Hematopoietic multipotent progenitor cell treated with erythropoietin and hydrocortisone succinate and interleukin-3 and kit ligand, for 6 days (in vitro differentiated cells): ENCODE measurements around the gene LDLRAD4.

Experiments
- DNase-seq: peaks from one replicate; pipeline ENCODE4 v3.0.0-alpha.2; 2015

The LDLRAD4 gene

DNA sequence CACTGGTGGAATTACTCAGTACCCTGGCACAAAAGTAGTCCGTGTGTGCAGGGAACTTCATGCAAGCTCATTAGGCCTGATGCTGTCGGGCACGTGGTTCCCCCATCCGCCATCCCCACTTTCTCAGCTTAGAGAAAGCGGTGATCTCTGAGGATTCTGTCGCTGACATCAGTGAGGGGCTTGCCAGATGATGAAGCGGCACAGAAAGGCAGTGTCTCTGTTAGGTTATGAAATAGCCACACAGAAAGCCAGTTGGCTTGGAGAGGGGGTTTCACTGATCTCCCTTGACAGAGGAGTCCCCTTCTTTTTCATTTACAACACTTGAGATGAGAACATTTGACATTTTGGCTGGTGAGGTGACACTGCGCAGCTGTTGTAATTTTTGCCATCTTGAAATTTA is 328.1 kb downstream of the LDLRAD4 start:
- DNase-seq = no peak

DNA sequence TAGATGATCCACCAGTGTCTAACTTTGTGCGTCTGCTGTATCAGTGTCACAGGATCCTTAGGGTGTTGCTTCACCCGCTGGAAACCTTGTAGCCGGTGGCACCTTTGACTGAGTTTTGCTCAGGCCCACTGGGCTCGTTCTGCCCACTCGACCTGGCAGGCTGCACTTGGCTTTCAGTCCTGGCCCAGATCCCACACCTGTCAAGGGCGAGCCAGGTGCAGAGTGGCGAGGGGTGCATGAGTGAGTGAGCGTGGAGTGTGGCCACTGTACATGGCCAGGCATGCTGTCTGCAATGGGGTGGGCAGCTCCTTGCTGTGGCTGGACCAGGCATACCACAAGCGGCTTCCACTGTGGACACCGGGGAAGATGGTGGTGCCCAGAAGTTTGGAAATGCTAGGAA is 328.8 kb downstream of the LDLRAD4 start:
- DNase-seq = no peak

DNA sequence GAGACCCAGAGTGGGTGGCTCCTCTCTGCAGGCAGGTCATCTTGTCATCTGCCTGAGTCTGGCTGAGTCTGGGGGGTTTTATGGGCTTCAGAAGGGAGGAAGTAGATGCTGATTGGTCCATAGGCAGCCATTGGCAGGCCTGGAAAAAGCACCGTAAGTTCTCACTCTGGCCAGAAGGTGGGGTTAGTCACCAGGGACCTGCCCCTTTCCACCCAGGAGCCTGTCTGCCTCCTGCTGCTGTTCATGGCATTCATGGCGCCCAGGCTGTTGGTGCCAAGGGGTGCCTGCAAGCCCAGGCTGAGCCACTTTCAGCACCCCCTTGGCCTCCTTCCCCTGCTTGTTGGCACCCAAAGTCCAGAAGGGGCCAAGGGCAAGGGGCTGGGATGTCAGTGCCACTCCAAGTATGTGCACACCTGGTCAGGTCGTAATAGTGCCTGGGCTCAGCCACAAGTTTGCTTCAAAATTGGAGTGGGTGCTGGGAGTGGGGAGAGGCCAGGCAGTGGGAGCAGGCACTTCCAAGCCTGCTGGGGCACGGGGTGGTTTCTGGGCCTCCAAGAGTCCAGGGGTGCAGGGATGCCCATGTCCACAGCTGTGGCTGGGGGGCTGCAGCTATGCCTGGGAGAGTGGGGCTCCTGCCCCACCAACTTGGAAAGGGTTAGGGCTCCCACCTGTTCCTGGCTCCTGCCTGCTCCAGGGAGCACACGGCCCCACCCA is 329.7 kb downstream of the LDLRAD4 start:
- DNase-seq = no peak

DNA sequence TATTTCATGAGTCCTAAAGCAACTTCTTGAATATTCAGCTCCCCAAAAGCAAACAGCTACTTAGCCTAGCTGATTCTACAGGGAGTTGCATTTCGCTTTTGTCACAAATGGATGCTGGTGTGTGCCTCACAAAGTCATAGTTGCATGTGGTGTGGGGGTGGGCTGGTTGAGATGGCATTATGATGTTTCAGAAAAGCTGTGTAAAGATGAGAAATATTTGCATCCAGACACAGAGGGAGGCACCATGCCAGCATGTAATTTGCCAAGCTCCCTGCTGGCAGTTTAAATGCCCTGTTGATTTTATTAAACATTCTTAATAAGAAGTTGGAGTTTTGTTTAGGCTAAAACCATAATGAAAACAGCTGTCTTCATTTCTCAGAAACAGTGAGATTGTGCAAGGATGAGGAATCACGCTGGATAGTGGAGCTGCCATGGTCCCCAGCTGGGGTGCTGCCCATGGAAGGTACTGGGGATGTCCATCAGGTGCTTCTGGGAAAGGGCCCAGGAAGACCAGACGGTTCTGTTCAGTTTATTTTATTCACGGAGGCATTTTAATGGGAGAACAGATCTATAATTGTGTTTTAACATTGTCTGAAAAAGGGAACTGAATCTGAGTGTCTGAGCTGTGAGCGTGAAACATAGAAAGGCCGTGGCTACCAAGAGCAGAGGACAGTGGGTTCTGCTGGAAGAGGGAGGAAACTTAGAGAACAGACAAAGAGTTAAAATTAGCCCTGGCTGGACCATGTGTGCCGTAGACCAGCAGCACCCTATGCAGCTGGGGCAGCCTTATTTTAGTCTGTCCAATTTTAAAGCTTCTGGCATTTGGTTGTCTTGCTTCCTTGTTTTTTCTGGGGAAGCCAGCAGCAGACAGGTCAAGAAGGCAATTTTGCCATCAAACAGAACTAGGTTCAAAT is 330.7 kb downstream of the LDLRAD4 start:
- peak; percentile 29 for DNase-seq

DNA sequence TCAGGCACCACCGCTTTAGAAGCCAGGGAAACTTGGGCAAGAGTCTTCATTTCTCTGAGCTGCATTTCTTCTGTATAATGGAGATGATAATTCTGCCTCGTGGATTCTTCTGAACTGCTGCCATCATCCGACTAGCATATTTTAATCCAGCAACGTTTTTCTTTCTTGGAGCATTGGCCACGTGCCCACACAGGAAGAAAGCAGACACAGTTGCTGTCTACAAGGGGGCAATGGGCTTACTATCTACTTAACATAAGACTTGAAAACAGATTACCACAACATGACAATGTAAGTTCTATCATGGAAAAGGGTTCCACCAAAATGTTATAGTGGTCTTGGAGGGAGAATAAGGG is 331.3 kb downstream of the LDLRAD4 start:
- no peak for DNase-seq

DNA sequence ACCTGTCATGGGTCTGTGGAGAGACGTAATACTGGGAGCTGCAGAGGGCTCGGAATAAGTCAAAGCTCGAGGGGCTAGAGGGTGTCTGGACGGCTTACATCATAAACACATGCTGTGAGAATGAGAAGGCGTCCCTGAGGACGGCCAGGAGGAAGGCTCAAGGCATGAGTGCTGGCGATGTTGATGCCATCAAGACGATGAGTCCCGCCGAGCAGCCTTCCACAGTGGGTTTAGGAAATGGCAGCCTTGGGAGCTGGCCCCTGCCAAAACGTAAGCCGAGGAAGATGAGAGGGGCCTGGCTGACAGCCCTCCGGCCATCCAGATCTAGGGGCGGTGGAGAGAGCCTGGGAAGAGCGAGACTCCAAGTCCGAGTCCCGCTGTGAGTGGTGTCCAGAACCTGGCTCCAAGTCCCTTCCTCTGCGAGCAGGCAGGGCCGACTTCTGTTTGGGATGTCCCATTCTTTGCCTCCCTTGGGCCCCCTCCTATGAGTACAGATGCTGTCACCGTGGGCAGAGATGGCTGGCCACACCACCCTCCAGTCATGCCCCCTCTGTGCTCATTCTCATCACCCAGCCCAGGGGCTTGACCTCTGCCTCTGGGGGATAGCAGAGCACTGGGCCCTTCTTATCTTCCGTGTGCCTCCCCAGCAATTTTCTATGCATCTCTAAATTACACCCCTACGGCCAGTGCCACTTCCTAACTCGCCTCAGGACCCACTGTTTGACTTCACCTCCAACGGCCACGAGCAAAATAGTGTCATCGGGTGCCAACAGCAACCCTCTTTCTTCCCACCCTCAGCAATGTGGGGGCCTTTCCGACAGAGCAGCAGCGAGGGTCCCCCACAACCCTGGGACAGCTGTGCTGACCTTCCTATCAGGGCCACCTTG is 332.1 kb downstream of the LDLRAD4 start:
- DNase-seq = no peak

DNA sequence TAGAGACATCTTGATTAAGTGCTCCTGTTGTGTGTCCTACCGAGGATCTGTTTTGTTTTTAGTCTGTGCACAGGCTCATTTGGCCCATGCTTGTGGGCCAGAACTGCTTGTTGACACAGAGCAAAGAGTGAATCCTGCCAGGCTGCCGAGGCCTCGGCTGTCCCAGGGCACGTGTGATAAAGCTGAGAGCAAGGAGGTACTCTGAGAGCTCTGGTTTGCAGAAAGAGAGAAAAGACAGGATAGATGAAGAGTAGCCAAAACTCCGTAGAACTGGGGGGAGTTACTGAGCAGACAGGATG is 332.7 kb downstream of the LDLRAD4 start:
- no peak for DNase-seq

DNA sequence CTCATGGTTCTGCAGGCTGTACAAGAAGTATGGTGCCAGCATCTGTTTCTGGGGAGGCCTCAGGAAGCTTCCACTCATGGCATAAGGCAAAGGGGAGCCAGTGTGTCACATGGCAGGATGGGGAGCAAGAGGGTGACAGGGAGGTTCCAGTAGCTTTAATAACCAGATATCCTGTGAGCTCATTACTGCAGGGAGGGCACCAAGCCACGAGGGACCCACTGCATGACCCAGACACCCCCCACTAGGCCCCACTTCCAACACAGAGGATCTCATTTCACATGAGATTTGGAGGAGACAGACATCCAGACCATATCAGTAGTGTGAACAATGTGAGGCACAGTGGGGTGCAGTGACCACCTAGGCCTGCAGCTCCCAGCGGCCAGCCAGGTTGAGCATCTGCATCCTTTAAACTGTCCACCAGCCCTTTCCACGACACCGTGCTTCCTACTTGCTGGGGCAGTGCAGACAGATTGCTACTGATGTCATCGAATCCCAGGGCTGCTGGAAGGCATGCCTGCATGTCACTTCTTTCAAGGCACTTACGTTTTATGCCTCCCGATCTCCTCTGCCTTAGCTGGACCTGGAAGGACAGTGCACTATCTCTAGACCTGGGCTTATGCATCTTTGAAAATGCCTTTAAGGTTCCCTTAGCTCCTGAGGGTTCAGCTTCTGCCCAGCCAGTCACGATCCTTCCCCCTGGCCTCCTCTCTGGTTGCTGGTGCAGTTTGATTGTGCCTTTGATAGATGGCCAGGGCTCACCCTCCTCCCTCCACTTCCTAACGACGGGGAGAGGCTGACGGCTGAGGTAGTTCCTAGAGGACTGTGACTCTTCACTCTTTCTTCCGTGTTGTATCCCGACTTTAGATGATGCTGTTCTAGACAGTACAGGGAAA is 333.5 kb downstream of the LDLRAD4 start:
- DNase-seq = peak; percentile 67

DNA sequence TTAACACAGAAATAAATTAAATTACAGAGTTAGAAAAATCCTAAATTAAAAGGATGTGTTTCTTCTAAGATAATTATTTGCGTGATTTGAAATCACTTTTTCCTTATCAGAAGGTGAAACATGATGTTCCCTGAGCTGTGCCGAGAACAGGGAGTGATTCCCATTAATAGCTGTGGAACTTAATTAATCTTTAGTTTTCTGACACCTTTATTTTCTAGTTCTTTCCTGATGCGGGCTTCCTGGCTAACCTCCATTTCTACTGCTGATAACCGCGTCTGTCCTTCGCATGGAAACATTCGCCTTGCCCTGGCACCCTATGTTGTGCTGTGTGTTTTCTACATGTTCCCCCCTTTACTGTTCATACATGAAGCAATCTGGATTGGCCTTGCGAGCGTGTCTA is 334.9 kb downstream of the LDLRAD4 start:
- DNase-seq = no peak

DNA sequence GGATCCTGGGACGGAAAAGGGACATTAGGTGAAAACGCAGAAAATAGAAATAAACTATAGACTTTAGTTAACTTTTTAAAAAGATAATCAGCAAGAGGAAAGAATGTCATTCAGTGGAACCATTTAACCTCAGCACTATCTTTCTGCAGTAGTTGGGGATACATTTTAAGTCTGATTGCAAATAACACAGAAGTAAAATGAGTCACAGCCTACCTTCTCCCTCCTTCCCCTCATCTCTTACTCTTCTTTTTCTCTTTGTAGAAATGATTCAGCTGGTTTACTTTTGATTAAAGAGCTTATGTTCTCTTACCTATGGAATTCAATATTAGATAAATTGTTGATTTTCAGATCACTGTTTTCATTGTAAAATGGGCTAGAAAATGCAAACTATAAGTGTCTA is 336.6 kb downstream of the LDLRAD4 start:
- no peak for DNase-seq

DNA sequence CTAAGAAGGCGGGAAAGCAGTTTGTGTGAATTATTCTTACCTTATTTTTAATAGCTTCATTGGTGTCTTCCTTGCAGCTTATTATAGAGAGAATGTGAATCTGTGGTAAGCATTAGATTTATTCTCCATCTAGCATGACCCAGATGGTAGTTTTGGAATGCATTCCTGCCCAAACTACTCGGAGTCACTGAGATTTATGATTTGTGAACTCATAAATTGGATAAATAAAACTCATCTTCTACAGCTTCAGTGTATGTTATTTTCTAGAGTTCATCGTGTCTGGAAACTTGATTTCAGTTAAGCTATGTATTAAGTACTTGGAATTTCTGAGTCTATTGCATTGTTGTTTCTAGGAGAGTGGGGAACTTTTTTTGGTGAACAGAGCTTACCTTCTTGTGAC is 337.3 kb downstream of the LDLRAD4 start:
- no peak for DNase-seq

DNA sequence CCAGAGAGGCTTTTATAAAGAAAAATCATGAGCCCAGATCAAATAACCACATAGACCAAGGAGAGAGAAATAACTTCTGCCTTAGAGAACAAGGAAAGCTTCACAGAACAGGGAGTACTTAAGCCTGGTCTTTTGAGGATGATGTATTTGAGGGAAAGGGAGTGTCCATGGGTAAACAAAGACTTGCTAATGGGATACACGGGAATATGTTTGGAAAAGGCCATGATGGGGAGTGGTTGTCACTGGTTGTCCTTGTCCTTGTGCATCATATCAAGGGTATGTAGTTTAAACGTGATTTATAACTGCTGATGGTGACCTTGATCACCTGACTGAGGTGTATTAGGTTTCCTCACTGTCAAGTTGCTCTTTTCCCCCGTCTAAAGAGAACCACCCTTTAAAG is 337.9 kb downstream of the LDLRAD4 start:
- DNase-seq = no peak

DNA sequence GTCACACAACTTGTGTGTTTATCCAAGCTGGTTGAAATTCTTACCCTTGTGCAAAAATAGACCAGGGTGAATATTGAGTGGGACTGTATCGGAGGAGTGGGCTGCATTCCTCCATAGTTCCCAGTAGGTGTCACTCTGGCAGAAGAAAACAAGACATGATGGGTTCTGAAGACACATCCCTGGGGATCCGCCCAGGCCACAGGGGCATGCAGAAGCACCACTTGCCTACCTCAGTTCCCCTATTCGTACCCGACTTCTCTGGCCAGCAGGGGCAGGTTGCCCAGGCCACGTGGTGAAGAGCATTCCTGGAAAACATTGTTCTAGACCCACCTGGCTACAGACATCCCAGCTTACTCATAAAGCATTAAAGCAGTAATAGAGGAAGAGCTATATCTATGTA is 339.6 kb downstream of the LDLRAD4 start:
- DNase-seq = peak; percentile 84

DNA sequence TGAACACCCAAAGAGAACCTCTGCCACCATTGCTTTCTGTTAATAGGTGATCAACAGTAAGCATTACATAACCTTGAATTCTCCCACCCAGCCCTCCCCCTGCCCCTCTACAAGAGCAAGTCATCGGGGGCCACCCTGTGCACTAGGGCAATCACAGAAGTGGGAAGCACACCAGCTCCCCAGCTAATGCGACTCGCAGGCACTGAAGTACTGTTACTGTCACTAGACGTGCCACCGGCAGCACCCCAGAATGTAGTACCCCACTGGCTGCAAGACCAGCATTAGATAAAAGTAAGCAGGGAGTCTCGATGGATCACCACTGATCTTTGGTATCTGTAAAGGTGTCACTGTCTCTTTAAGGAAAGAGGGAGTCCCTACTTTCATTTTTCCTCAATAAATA is 340.2 kb downstream of the LDLRAD4 start:
- no peak for DNase-seq

DNA sequence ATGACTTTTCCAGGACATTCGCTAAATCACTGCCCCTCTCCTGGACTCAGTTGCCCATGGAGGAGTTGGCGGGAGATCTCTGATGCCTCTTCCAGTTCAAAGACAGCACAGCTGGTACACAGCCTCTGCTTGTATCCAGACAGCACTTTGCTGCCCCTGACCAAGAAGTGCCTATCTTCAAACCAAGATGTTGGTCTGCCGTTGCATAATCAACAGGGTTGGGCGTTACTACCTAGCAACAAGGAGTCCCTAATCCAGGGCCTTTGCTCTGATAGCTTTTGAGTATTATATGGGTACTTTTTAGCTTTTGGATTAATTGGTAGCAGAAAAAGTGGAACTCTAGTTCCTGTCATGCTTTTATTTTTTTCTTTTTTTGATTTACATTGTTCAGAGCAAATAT is 341.2 kb downstream of the LDLRAD4 start:
- peak; percentile 93 for DNase-seq

DNA sequence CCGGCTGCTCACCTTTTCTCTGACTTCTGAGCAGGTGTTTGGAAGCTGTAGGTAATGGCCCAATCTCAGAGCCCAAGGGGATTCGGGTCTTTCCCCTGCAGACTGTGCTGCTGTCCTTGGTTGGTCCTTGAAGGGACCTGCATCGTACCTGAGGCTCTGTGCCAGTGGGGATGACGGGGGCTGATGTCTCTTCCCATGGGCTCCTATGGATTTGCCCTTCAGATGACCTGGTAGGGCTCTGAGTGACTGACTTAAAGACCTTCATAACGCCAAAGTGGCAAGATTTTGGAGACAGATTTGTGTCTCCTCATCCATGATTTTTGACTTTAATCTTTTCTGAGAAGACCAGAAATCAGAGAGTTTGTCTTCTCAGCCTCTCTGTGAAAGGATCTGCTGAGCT is 341.7 kb downstream of the LDLRAD4 start:
- DNase-seq = no peak

DNA sequence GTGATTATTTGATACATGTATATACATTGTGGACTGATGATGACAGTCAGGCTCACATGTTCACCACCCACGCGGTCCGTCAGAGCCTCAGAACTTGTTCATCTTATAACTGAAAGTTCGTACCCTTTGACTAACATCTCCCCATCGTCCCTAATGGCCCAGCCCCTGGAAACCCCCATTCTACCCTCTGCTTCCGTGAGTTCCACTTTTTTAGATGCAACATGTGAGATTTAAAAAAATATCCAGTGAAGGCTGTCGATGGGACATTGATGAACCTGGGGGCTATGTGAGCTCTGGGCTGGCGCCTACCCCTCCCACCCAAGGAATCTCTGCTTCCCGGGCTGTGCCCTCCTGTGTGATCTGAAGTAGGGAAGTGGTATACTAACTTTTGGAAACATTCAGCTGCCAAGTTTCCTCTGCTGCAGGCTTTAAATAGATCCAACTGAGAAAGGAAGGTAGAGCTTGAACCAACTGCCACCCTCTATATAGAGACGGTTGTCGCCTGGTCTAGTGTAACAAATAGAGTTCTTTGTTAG is 344.0 kb downstream of the LDLRAD4 start:
- DNase-seq = no peak

DNA sequence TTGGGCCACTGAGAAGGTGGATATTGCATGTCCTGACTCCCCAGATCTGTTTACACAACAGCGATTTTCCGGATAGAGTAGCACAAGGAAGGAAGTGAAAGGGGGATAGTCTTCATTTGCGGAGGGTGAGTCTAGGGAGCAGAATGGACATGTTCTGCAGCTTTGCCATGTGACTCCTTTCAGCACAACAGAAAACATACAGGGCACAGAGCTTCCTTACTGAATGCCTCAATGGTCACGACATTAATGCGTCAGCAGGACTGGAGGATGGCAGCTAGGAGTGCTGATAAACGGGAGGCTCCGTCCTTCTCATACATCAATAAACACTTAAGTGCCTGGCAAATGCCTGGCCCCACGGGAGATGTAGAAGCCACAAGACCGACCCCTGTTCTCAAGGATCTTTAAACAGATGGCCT is 344.8 kb downstream of the LDLRAD4 start:
- DNase-seq = no peak

DNA sequence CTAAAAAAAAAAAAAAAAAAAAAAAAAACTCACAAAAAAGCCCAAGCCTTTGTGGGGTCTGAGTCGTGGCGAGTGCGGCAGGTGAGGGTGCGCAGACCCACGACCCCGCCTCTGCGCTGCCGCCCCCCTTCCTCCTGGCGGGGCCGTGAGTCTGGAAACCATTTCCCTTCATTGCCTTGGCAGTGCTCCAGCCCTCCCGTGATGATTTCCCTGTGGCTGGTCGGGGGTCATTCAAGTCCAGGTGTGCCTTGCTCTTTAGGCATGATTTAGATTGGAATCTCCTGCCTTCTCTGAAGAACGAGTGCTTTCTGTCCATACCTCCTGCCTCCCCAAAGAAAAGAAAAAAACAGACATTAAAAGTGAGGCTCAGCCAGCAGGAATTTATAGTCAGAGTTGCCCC is 346.0 kb downstream of the LDLRAD4 start:
- no peak for DNase-seq

DNA sequence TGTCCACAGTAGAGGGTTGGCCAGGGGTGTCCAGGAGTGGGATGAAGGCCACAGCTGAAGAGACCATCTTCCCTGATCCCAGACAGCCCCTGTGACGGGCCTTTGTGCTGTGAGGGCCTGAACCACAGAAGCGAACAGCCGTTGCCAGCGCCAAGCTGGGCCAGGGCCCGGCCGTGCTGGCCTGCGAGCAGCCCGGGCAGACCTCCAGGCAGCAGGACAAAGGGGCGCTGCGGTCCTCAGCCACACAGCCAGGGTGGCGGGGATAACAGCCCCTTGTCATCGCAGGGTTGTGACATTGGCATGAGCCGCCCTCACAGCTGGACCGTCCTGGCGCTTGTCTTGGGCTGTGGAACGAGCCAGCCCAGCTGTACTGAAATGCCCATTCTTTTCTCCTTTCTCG is 346.7 kb downstream of the LDLRAD4 start:
- no peak for DNase-seq

DNA sequence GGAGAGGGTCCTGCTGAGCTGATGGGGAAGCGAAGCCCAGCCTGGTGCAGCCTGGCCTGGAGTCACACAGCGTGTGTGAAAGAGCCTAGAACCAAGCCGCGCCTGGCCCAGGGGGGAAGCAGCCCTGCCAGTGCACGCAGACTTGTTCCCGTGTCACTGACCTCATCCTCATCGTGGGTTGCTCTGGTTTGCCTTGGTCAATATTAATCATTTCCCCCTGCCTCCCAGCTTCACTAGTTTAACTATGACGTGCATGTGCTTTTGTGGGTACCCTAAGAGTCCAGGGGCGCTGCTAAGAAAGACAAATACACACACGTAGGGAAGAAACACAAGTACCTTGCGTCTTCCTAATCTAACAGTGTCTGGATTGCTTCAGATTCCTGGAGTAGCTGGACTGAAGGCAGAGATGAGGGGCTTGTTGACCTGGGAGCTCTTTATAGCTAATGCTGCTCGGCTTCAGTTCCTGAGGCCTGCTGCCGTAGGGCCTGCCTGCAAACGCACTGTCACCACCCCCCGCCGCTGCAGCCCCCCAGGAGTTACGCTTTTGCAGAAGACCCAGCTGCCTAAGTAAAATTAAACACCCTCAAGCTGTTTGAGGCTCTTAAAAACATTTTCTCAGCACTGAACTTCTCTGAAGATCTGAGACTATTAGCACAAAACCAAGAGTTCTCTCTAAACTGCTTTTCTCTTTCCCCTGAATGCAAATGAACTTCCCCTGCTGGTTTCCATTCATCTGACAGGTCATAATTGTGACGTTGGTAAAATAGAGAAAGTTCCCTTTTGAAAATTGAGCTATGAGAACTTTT is 348.6 kb downstream of the LDLRAD4 start:
- DNase-seq = peak; percentile 55
